ENCODE data around the gene OR5H1.

GRCh38 chr3:98166396-98166795 is 35.9 kb downstream of the OR5H1 start, which contains the start of gene OR5H15:
- TF ChIP-seq CTCF (IDR thresholded peaks at IDR 0.05) (no peak), EP300 (IDR thresholded peaks at IDR 0.05) (no peak), POLR2A (IDR thresholded peaks at IDR 0.05) (no peak)

Measured in stomach (tissue), 4 donors.